Activated CD4-positive, alpha-beta T cell treated with anti-CD3 and anti-CD28 coated beads, Interleukin-2, Interleukin-6, amounts not matched to agents 100 ng/mL and 50 ng/mL, durations not matched to agents 16 hours and 8 hours (primary cell): ENCODE results near the gene CETP.
"Not testable (repeated sequence)": the region's sequence is repeated elsewhere in the genome, so short reads cannot be mapped to it uniquely, and the experiment has no call there.

ENCODE experiments used
- DNase-seq: peaks from one replicate; pipeline ENCODE4 v3.0.0-alpha.2; 2020

Gene CETP

GRCh38 chr16:56960681-56961281 lies 969 bp upstream of the CETP start:
- DNase-seq = no peak

GRCh38 chr16:56961386-56961785 lies 364 bp upstream of the CETP start:
- no peak for DNase-seq

- peak; percentile 96 for DNase-seq
These were observed 2.7 kb downstream of the CETP start for GRCh38 chr16:56964243-56965148.

GRCh38 chr16:56965149-56966092 lies 3.7 kb downstream of the CETP start:
- no peak for DNase-seq

- DNase-seq = no peak
These were observed 4.3 kb downstream of the CETP start for GRCh38 chr16:56966093-56966475.

GRCh38 chr16:56967733-56968132 lies 6.0 kb downstream of the CETP start:
- DNase-seq = no peak

GRCh38 chr16:56969769-56970168 lies 8.0 kb downstream of the CETP start:
- DNase-seq = no peak

GRCh38 chr16:56970934-56971767 lies 9.4 kb downstream of the CETP start:
- DNase-seq = no peak

- no peak for DNase-seq
These were observed 10.0 kb downstream of the CETP start for GRCh38 chr16:56971768-56972043.

GRCh38 chr16:56972403-56973293 lies 10.9 kb downstream of the CETP start:
- no peak for DNase-seq

- no peak for DNase-seq
These were observed 11.5 kb downstream of the CETP start for GRCh38 chr16:56973294-56973689.

GRCh38 chr16:56973899-56974298 lies 12.1 kb downstream of the CETP start:
- not testable (repeated sequence) for DNase-seq

- DNase-seq = no peak
These were observed 13.0 kb downstream of the CETP start for GRCh38 chr16:56974549-56975300.

GRCh38 chr16:56975714-56976113 lies 14.0 kb downstream of the CETP start:
- no peak for DNase-seq

- DNase-seq = no peak
These were observed 15.5 kb downstream of the CETP start for GRCh38 chr16:56977216-56977615.

GRCh38 chr16:56977823-56978430 lies 16.2 kb downstream of the CETP start:
- no peak for DNase-seq

GRCh38 chr16:56980201-56980535 lies 18.4 kb downstream of the CETP start:
- DNase-seq = no peak

- DNase-seq = no peak
These were observed 19.3 kb downstream of the CETP start for GRCh38 chr16:56980792-56981724.

GRCh38 chr16:56981729-56982271 lies 20.1 kb downstream of the CETP start:
- no peak for DNase-seq
